HFFc6 (cell line): Measurements from ENCODE around the gene UBLCP1. TPM values are rescaled to one million over a fixed set of nuclear protein-coding genes. Genes with fewer than 3 reads are reported as not detected.
"Not testable (repeated sequence)": the region's sequence is repeated elsewhere in the genome, so short reads cannot be mapped to it uniquely, and the experiment has no call there.

ENCODE experiments used
- DNase-seq: peaks from one replicate; pipeline ENCODE4 v3.0.0-alpha.2; 2018
- H3K27ac Mint-ChIP-seq: 2 replicates; pipeline ENCODE4 v1.8.0; 2020; ENCODE audit warnings: mild to moderate bottlenecking, mixed read lengths
- H3K27me3 Mint-ChIP-seq: 2 replicates; pipeline ENCODE4 v1.8.0; 2021; ENCODE audit warnings: mild to moderate bottlenecking, moderate library complexity, mixed read lengths; ENCODE audit not compliant: insufficient read depth
- H3K36me3 Mint-ChIP-seq: 2 replicates; pipeline ENCODE4 v1.8.0; 2021; ENCODE audit warnings: low read depth, mixed read lengths
- H3K4me1 Mint-ChIP-seq: 2 replicates; pipeline ENCODE4 v1.8.0; 2020; ENCODE audit warnings: low read depth, mixed read lengths
- H3K4me3 Mint-ChIP-seq: 2 replicates; pipeline ENCODE4 v1.8.0; 2020; ENCODE audit warnings: mild to moderate bottlenecking, moderate library complexity, mixed read lengths
- H3K9me3 Mint-ChIP-seq: 2 replicates; pipeline ENCODE4 v1.8.0; 2020; ENCODE audit warnings: mild to moderate bottlenecking, mixed read lengths
- CTCF ChIP-seq: fragments of 200-600 bp; sonication (generic); IDR thresholded peaks from 2 replicates; pipeline ENCODE4 v1.5.0; 2021; ENCODE audit warnings: antibody characterized with exemption, mild to moderate bottlenecking
- total RNA-seq, 6 experiments: library from RNA; stranded (reverse); fragmentation: NEBNext Ultra II Directional; extraction: Animal tissue kit (Norgen Biotek cat#: 25700); gene quantifications; 2 replicates in 1 of 6; 3 replicates in 5 of 6; pipeline ENCODE4 v1.2.3, GENCODE V29; 2021

UBLCP1 gene
- total RNA-seq, 6 experiments from 2014 or later: 30.6 to 37.6 (median 35.0) TPM

- Mint-ChIP-seq H3K36me3 (no peaks in the 10 kb centered on the region), H3K4me1 (peaks cover 7% of the 10 kb centered on the region; the same call in 1 of the 2 replicates), H3K27me3 (peaks cover 2% of the 10 kb centered on the region; the same call in 1 of the 2 replicates), H3K9me3 (no peaks in the 10 kb centered on the region), H3K4me3 (no peak overlapping the region), H3K27ac (no peak overlapping the region)
- no peak for TF ChIP-seq CTCF
- DNase-seq: no peak
Measured at GRCh38 chr5:159230657-159231056, 32.4 kb upstream of the UBLCP1 start.

- Mint-ChIP-seq H3K9me3 (no peaks in the 10 kb centered on the region), H3K4me3 (no peak overlapping the region), H3K27me3 (peaks cover 2% of the 10 kb centered on the region; the same call in 1 of the 2 replicates), H3K36me3 (no peaks in the 10 kb centered on the region), H3K27ac (no peak overlapping the region), H3K4me1 (peaks cover 7% of the 10 kb centered on the region; the same call in 1 of the 2 replicates)
- no peak for DNase-seq
- no peak for TF ChIP-seq CTCF
Measured at GRCh38 chr5:159231167-159231566, 31.9 kb upstream of the UBLCP1 start.

GRCh38 chr5:159235871-159236520, 27.1 kb upstream of the UBLCP1 start:
- not testable (repeated sequence) for H3K9me3 Mint-ChIP-seq

GRCh38 chr5:159240301-159240870, 22.7 kb upstream of the UBLCP1 start:
- DNase-seq: peak; percentile 74
- peaks cover 38% of the 10 kb centered on the region for H3K4me1 Mint-ChIP-seq
- no peak for TF ChIP-seq CTCF
- H3K27ac Mint-ChIP-seq: peak overlapping the region; percentile 47
- H3K4me3 Mint-ChIP-seq: peak overlapping the region; percentile 45
- H3K36me3 Mint-ChIP-seq: no peaks in the 10 kb centered on the region
- H3K9me3 Mint-ChIP-seq: no peaks in the 10 kb centered on the region
- no peaks in the 10 kb centered on the region for H3K27me3 Mint-ChIP-seq

More at GRCh38 chr5:159235871-159236520, 27.1 kb upstream of the UBLCP1 start:
- not testable (repeated sequence) for DNase-seq, H3K27me3 Mint-ChIP-seq, H3K36me3 Mint-ChIP-seq, H3K4me3 Mint-ChIP-seq, H3K27ac Mint-ChIP-seq
- H3K4me1 Mint-ChIP-seq: peaks cover 16% of the 10 kb centered on the region

- Mint-ChIP-seq H3K4me1 (peaks cover 38% of the 10 kb centered on the region), H3K27me3 (no peaks in the 10 kb centered on the region), H3K4me3 (no peak overlapping the region), H3K27ac (no peak overlapping the region), H3K36me3 (no peaks in the 10 kb centered on the region), H3K9me3 (no peaks in the 10 kb centered on the region)
- peak; percentile 1 for DNase-seq
- no peak for TF ChIP-seq CTCF
Measured at GRCh38 chr5:159241946-159242552, 21.0 kb upstream of the UBLCP1 start.

- no peak for DNase-seq
- Mint-ChIP-seq H3K27me3 (no peaks in the 10 kb centered on the region), H3K27ac (no peak overlapping the region), H3K4me1 (peaks cover 38% of the 10 kb centered on the region), H3K36me3 (no peaks in the 10 kb centered on the region), H3K9me3 (no peaks in the 10 kb centered on the region), H3K4me3 (no peak overlapping the region)
- TF ChIP-seq CTCF: no peak
Measured at GRCh38 chr5:159242656-159243055, 20.4 kb upstream of the UBLCP1 start.
